Activated CD8-positive, alpha-beta memory T cell treated with anti-CD3 and anti-CD28 coated beads, Interleukin-2, amount 50 U/mL, for 24 hours (primary cell): ENCODE results near the gene RAET1G.
A peak's percentile ranks its signal among the peaks of the same experiment; 100 is the strongest.
"Not testable (repeated sequence)": the region's sequence is repeated elsewhere in the genome, so short reads cannot be mapped to it uniquely, and the experiment has no call there.

Experiments
- DNase-seq: peaks from one replicate; pipeline ENCODE4 v3.0.0-alpha.2; 2020; ENCODE audit errors: extremely low read depth

The RAET1G gene

DNA sequence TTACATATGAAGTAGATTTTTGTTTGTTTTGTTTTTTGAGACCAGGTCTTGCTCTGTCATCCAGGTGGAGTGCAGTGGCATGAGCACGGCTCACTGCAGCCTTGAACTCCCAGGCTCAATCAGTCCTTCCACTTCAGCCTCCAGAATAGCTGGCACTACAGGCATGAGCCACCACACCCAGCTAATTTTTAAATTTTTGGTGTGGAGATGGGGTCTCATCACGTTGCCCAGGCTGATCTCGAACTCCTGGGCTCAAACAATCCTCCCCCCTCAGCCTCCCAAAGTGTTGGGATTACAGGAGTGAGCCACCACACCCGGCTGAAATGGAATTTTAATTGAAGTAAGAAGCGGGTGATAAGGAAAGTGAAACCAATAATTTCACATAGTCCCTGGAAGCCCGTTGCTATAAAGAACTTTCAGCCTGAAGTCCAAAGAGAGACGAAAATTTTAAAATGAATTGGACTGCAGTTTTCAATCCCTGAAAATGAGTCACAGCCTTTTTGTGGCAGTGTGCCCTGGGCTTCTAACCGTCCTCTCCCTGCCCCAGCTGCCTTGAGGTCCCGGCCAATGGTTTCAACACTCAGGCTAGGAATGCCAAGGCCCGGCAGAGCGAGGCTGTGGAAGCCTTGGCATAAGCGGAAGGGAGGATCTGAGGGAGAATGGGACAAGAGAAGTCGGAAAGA lies 25.8 kb downstream of the RAET1G start:
- DNase-seq = no peak

DNA sequence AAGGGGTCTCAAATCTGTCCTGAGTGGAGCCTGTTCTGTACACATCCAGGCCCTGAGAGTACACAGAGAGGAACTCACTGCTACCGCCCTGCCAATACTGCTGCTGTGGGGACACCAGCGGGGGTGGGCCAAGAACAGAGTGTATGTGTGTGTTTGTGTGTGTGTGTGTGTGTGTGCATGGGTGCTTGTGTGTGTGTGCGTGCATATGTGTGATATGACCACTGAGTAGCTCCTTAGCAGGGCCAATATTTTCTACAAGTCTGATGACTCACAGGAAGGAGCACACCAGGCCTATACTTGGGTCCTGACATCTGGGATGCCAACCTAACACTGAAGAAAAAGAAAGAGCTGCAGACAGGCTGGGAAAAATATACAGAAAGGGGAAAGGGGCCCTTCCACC lies 26.4 kb downstream of the RAET1G start:
- no peak for DNase-seq

DNA sequence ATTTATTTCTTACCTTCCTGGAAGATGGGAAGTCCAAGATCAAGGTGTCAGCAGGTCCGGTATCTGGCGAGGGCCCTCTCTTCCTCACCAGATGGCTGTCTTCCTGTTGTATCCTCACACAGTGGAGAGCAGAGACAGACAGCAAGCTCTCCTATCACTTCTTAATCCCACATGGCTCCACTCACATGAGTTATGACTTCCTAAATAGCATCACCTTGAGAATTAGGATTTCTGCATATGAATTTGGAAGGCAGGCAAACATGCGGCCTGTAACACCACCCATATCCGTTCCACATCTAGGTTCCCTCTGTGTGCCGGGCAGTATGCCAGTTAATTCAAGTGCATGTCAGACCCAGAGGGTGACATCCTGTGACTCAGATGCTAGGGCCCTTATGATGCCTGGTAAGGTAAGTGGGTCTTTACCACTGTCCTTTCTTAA lies 27.1 kb downstream of the RAET1G start:
- peak; percentile 1 for DNase-seq

DNA sequence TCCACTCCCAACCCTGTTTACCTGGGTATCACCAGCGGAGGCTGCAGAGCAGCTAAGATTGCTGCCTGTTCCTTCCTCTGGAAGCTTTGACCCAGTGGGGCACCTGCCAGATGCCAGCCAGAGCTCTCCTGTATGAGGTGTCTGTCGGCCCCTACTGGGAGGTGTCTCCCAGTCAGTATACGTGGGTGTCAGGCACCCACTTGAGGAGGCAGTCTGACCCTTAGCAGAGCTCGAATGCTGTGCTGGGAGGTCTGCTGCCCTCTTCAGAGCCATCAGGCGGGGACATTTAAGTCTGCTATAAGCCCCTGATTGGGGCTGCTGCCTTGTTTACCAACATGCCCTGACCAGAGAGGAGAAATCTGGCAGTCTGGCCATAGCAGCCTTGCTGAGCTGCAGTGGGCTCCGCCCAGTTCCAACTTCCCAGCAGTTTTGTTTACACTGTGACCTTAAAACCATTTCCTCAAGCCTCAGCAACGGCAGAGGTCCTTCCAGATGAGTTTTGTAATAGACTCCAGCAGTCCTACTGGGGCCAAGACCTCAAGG lies 27.8 kb downstream of the RAET1G start:
- DNase-seq = no peak

DNA sequence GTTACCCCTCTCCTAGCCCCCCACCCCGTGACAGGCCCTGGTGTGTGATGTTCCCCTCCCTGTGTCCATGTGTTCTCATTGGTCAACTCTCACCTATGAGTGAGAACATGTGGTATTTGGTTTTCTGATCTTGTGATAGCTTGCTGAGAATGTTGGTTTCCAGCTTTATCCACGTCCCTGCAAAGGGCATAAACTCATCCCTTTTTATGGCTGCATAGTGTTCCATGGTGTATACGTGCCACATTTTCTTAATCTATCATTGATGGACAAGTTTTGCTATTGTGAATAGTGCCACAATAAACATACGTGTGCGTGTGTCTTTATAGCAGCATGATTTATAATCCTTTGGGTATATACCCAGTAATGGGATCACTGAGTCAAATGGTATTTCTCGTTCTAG lies 31.1 kb downstream of the RAET1G start:
- DNase-seq = not testable (repeated sequence)

DNA sequence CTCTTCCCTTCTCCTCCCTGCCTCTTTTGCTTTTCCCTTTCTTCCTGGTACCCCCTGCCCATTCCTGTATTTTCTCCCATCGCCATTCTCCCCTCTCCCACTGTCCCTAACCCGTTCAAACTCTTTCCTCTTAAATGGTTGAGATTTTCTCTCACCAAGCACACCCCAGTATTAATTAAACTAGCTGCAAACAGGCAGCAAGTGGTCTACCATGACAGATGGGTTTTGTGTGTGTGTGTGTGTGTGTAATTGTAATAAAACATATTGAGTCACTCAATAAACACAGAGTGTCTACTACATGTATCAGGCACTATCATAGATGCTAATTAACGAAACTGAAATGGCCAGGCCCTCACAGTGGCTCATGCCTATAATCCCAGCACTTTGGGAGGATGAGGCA lies 31.7 kb downstream of the RAET1G start:
- no peak for DNase-seq

DNA sequence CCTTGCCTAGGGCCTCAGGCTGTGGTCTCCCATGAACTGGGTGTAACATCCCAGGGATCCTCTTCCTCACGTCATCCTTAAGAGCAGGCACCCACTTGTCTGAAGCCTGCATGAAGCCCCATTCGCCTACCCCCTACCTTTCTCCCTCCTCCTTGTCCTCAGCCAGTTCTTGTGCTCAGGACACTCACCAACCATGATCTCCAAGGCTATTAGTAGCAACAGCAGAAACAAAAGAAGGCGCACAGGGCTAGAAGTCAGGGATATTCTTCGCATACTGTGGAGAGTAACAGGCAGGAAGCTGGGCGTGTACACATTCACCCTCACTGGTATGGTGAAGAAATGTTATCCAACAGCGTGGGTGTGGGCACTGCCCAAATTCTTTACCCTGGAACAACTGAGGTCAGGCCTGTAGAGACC lies 32.3 kb downstream of the RAET1G start:
- no peak for DNase-seq

DNA sequence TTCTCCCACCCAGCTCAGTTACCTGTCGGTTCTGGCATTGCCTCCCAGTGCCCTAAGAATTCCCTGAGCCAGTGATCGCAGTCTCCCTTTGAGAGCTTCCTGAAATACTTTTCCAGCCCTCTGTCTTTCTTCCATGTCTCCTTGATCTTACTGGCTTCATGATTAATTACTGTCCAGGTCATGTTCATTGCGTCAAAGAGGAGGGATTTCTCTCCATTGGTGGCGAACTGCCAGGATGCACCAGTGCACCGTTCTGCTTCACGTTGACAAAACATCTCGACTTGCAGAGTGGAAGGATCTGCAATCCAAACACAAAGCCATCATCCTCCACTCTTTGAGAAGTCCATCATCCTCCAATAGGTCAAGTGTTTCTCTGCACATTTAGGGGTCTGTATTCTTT lies 33.6 kb downstream of the RAET1G start:
- DNase-seq = no peak

DNA sequence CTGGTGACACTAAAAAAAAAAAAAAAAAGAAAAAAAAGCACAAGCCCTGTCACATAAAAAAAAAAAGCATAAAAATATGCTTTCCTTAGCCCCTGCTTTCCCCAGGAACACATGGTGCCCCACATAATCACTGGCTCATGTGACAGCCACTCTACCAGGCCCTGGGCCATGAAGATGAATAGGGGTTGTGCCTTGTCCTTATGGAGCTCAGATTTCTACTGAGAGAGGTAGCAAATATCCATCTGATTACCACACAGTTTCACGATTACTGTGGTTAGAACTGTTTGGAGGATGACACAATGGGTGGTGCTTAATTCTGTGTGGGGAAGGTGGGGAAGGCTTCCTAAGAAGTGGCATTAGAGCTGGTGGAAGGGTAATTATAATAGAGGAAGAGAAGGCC lies 34.3 kb downstream of the RAET1G start:
- DNase-seq = no peak

DNA sequence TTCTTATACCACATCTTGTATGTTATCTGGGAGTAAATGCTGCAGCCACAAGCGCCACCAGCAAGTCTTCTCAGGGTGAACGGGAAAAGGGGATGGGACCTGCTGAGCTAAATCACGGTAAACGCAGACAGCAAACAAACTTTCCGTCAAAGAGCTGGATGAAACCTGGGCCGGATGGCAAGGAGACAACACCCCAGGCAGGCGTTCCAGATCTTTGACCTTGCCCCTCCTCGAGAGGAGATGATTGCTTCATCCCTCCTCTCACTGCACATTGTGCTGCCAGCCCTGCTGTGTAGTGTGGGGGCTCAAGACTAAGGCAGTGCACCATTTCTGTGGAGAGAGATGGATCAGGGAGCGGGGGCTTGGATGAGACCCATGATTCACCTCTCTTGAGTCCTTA lies 34.8 kb downstream of the RAET1G start:
- DNase-seq = no peak

DNA sequence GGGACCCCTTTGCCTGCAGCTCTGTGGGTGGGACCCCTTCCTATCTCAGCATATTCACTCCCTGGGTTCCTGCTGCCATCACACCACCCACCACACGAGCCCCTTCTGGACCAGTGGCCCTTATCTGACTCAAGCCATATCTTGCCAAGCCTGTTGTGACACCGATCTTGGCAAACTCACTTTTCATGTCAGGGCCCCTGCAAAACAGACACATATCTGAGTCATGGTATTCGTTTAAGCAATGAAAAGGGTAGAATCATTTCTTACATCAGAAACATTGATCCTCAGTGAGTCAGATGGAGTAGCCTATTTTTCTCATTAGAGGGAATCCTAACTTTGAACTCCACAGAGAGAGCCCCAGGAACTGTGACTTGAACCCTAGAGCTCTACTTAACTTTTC lies 35.6 kb downstream of the RAET1G start:
- no peak for DNase-seq

DNA sequence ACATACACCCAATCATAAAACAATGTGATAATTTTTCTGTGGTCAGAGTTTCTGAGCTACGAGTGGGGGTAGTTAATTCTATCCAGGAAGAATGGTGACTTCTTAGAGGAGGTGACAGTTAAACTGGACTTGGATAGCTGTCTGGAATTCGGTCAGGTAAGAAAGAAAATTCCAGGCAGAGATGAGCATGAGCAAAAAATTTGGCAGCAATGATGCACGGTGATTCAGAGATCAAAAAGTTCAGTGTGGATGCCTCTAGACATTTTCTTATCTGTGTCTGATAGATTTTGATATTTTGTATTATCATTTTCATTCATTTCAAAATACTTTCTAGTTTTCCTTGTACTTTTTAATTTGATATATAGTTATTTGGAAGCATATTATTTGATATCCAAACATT lies 37.0 kb downstream of the RAET1G start:
- DNase-seq = no peak

DNA sequence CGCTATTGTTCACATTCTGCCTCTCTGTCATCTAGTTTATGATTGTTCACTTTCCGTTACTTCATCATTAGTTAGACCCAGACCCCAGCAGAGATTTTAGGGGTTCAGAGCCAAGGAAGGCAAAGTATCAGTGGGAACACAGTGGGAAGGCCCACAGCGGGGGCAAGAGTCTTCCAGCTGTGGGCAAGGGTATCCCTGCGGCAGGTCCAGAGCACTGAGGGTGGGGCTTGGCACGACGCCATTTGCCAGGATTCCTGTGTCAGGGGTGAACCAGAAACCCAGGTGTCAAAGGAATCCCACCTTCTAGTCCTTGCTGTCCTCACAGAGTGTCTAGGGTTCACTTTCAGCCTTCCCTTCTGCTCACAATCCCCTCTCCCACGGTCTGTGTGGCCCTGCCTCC lies 38.3 kb downstream of the RAET1G start:
- no peak for DNase-seq

DNA sequence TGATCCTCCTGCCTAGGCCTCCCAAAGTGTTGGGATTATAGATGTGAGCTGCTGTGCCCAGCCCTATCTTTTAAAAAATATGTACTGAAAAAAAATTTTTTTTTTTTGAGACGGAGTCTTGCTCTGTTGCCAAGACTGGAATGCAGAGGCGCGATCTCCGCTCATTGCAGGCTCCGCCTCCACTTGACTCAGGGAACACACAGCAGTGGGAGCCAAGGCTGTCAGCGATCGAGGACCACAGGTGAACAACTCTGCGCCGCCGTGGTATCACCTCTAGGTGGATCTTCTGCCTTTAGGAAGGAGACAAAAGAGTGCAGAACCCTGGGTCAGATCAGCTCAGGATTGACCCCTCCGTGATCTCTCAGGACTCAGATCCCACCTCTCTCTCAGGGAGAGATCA lies 38.7 kb downstream of the RAET1G start:
- DNase-seq = no peak

DNA sequence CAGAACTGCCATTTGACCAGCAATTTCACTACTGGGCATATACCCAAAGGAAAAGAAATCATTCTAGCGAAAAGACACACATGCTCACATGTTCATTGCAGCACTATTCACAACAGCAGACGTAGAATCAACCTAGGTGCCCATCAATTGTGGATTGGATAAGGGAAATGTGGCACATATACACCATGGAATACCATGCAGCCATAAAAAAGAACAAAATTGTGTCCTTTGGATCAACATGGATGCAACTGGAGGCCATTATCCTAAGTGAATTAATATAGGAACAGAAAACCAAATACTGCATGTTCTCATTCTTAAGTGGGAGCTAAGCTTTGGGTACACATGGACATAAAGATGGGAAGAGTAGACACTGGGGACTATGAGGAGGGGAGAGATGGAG lies 41.1 kb downstream of the RAET1G start:
- no peak for DNase-seq

DNA sequence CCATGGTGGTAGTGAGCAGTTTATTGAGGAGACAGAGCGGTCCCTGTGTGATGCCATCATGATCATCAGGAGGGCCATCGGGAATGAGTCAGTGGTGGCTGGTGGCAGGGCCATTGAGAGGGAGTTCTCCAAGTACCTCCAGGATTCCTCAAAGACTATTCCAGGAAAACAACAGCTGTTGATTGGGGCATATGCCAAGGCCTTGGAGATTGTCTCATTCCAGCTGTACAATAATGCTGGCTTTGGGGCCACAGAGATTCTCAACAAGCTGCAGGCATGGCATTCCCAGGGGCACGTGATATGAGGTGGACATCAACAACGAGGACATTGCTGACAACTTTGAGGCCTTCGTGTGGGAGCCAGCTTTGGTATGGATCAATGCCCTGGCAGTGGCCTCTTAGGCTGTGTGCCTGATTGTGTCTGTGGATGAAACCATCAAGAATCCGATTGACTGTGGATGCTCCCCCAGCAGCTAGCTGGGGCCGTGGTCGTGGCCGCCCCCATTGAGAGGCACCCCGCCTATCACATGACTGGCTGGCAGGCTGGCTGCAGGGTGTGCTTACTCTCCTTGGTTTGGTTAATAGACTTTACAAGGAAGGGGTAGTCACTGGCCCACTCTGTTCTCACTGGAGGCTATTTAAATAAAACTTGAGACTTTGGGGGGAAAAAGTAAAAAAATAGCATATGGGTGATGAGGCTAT lies 41.7 kb downstream of the RAET1G start:
- DNase-seq = no peak

DNA sequence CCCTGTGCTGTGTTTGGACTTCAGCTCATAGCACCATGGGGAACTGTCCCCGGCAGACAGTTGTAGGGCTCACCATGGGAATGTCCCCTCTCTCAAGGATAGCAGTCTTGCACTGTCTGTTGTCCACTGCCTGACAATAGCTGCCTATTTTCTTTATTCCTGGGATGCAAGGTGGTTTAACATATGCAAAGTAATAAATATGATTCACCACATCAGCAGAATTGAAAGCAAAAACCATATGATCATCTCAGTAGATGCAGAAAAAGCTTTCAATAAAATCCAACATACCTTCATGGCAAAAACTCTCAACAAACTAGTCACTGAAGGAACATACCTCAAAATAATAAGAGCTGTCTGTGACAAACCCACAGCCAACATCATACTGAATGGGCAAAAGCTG lies 45.3 kb downstream of the RAET1G start:
- no peak for DNase-seq

DNA sequence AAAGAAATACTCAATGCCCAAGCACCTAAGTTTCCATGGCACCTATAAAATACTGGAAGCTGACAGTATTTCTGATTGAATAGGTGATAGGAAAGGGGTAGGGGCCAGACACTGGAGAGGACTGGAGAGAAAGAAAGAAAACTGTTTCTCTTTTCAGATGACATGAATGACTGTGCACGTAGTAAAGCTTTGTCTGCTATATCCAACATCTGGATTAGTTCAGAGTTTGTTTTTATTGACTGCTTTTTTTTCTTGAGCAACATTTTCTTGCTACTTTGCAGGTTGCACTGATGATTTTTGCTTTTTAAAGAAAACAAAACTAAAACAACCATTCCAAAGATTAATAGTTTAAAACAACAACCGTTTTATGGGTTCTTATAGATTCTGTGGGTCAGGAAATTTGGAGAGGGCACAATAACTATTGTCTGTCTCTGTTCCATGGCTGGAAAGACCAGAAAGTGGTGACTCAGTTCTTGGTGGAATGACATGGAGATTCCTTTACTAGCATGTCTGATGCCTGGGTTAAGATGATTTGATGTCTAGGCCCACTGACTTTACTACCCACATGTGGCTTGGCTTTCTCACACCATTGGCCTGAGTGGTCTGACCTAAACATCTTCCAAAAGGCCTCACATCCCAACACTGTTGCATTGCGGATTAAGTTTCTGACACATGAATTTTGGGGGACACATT lies 46.5 kb downstream of the RAET1G start:
- DNase-seq = no peak

DNA sequence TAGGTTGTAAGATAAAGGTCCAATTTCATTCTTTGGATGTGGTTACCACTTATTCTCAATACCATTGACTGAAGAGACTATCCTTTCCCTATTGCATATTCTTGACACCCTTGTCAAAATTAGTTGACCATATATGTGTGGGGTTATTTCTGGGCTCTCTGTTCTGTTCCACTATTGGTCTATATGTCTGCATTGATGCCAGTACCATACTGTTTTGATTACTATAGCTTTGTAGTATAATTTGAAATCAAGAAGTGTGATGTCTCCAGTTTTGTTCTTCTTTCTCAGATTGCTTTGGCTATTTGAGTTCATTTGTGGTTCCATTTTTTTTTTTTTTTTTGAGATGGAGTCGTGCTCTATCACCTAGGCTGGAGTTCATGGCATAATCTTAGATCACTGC lies 50.7 kb downstream of the RAET1G start:
- DNase-seq = no peak

DNA sequence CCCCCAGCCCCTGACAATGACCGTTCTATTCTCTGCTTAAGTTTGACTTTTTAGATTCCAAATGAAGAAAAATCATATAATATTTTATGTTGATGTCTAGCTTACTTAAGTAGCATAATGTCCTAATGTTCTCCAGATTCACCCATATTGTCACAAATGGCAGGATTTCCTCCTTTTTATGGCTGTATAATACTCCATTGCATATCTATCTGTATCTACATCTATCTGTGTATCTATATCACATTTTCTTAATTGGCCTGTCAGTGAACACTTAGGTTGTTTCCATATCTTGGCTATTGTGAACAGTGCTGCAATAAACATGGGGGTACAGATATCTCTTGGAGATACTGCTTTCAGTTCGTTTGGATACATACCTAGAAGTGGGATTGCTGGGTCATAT lies 51.7 kb downstream of the RAET1G start:
- no peak for DNase-seq

DNA sequence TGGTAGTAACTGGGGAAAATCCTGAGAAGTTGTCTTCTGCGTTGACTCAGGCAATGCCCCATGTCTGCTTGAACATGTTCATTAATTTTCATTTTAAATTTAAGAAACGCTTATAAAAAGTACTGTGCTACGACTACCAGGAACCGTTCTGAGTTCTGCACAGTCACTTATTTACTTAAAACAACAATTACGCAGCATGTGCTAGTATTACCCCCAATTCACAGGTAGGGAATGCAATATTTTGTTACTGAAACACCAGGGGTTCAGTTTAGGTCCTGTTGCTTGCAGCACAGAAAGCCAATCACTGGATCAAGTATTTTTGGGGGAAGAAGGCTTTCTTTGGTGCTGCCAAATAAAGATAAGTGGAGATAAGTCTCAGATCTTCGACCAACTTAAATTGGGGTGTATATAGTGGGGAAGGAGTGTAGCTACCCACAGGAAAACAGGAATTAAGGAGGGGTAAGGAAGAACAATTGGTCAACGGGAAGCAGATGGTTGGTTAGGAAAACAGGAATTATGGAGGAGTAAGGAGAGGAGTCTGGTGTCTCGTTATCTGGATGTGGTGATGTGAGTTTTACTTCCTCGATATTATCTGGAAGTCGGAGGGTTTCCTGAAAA lies 53.5 kb downstream of the RAET1G start:
- no peak for DNase-seq

DNA sequence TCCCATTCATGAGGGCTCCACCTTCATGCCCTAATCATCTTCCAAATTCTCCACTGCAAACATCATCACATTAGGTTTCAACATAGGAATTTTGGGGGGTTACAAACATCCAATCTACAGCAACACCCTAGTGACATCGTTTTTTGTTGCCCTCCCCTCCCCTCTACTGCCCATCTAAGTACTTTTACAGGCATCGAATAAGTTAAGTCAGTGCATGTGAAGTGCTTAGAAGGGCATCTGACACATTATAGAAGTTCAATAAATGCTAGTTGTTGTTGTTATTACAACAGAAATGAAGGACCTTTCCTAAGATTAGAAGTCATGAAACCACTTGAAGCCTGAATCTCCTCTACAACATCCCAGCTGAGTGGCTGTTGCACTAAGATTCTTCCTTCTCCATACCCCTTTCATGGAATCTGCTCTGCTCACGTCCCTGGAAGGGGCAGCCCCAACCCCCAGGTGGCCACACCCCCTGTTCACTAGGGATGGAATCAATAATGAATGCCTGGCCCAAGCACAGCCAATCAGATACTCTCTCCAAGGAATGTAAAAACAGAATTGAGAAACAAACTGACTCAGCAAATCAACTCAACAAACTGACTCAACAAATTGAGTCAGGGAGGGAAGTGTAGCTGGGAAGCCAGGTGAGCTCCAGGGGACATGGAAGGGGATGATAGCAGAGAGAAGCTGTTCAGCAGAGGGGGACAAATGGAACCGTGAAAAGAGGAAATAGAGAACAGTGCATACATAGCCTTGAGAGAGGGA lies 54.9 kb downstream of the RAET1G start:
- no peak for DNase-seq
